Loucy (cell line): Measurements from ENCODE around the gene CCHCR1.
"Not testable (repeated sequence)": the region's sequence is repeated elsewhere in the genome, so short reads cannot be mapped to it uniquely, and the experiment has no call there.

Experiments
- CTCF ChIP-seq: fragments of 200-600 bp; sonication (generic); conservative IDR thresholded peaks from 2 replicates; pipeline ENCODE4 v1.5.1; 2014; ENCODE audit warnings: mild to moderate bottlenecking, antibody characterized with exemption, low read length
- EZH2phosphoT487 ChIP-seq: fragments of 200-600 bp; IDR thresholded peaks from 2 replicates; pipeline ENCODE4 v1.6.1; 2018; ENCODE audit warnings: antibody characterized with exemption, mild to moderate bottlenecking, moderate library complexity, borderline replicate concordance

DNA sequence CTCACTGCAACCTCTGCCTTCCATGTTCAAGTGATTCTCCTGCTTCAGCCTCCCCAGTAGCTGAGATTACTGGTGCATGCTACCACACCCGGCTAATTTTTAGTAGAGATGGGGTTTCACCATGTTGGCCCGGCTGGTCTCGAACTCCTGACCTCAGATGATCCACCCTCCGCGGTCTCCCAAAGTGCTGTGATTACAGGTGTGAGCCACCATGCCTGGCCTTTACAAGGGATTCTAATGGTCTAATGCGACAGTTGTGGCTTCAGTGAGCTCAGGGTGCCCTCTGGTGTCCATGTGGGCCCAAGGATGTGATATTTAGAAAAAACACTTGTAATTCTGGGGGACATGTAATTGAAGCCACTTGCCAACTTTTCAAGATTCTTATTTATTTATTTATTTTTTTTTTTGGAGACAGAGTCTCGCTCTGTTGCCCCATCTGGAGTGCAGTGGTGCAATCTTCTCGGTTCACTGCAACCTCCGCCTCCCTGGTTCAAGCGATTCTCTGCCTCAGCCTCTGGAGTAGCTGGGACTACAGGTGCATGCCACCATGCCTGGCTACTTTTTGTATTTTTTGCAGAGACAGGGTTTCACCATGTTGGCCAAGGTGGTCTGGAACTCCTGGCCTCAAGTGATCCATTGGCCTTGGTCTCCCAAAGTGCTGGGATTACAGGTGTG is 35.0 kb upstream of the CCHCR1 start:
- peak; percentile 74 for TF ChIP-seq CTCF
- not testable (repeated sequence) for TF ChIP-seq EZH2phosphoT487
